ENCODE measurements around the gene NOP58. TPM values are rescaled to one million over a fixed set of nuclear protein-coding genes. Genes with fewer than 3 reads are reported as not detected.

NOP58 gene
- total and polyA plus RNA-seq, 10 of the 15 experiments (the other 5 are each of a cell fraction or from before 2014, with no cell fraction given), result 131 to 327 (median 217) TPM

GRCh38 chr2:202286595-202286994, 21.0 kb downstream of the NOP58 start:
- BruUV-seq (replicated peaks), result TSS peak; percentile 50
- H3K4me2 ChIP-seq (ENCODE audit: control insufficient read depth, insufficient read depth), result no peak overlapping the region
- ChIA-PET SMC1A (ENCODE audit: uncharacterized antibody, unreplicated experiment) (interaction anchor here (0.7 to 1.9 kb wide), 4 partner anchors 12 to 21 kb away, joined by 3 to 6 read pairs (median 3); no protein-coding TSS in a partner anchor), CTCF (interaction anchor here (0.5 to 2.4 kb wide), 2 partner anchors 8 to 13 kb away, joined by 3 to 9 read pairs; no protein-coding TSS in a partner anchor), RAD21 (ENCODE audit: unreplicated experiment) (no interaction called here), POLR2A (interaction anchor here (0.7 to 1.4 kb wide), 2 partner anchors 57 to 88 kb away, joined by 3 to 5 read pairs; no protein-coding TSS in a partner anchor)
- H4K20me1 ChIP-seq (ENCODE audit: control insufficient read depth, insufficient read depth), result no peaks in the 10 kb centered on the region
- no peak overlapping the region for H2AFZ ChIP-seq (ENCODE audit: control insufficient read depth, low read depth, low read length)
- FAIRE-seq (no peak), DNase-seq (ENCODE audit: low read depth, low spot score) (no peak), ATAC-seq (no peak)
- in situ Hi-C loops (cut with MboI) (no loop called here), intact Hi-C loops (cut with micrococcal nuclease; ENCODE audit: unreplicated experiment) (no loop called here)
- H3K9me3 ChIP-seq (replicated peaks; ENCODE audit: control insufficient read depth, insufficient read depth, low read length), result no peaks in the 10 kb centered on the region
- TF ChIP-seq ELK1 (IDR thresholded peaks at IDR 0.05; ENCODE audit: low read depth, low read length) (no peak), ASH2L (IDR thresholded peaks at IDR 0.05; ENCODE audit: borderline replicate concordance, low read depth) (no peak), RELB (IDR thresholded peaks at IDR 0.05; ENCODE audit: low read depth) (no peak), POLR2AphosphoS5 (IDR thresholded peaks at IDR 0.05; ENCODE audit: low read length) (0 out of 2 replicates have a peak, but pooled peaks have one; percentile 53), KAT2A (conservative IDR thresholded peaks at IDR 0.05; ENCODE audit: control insufficient read depth, low read depth, low read length) (no peak)
- H3K9ac ChIP-seq (ENCODE audit: control insufficient read depth, insufficient read depth, low read length), result no peak overlapping the region
- peaks cover 5 to 53% of the 10 kb centered on the region in 2 experiments for H3K36me3 ChIP-seq (ENCODE audit: control insufficient read depth in 2 of 2, insufficient read depth in 2 of 2, low read length in 1 of 2)
- no peak overlapping the region for H3K27ac ChIP-seq (ENCODE audit: control insufficient read depth, insufficient read depth)
- H3K27me3 ChIP-seq (replicated peaks in 1 of 2; ENCODE audit: control insufficient read depth in 2 of 2, insufficient read depth in 2 of 2, low read length in 1 of 2), result no peaks in the 10 kb centered on the region
- H3K4me1 ChIP-seq (ENCODE audit: control insufficient read depth, insufficient read depth, low read length), result no peaks in the 10 kb centered on the region
- H3K4me3 ChIP-seq, result no peak overlapping the region
- peaks cover 5% of the 10 kb centered on the region for H3K79me2 ChIP-seq (ENCODE audit: control insufficient read depth, insufficient read depth, low read length)

Measured in GM12878 (cell line).